Right lobe of liver (tissue), 4 donors: ENCODE measurements around the gene TEX10.

Source experiments
- CTCF ChIP-seq, 4 donors: fragments of 200-600 bp in 3 of 4; fragments of 450-650 bp in 1 of 4; IDR thresholded peaks; one replicate each; pipeline versions ENCODE4 v1.5.1 to v1.8.0; 2016 to 2022; ENCODE audit warnings: antibody characterized with exemption in 4 of 4, mild to moderate bottlenecking in 2 of 4
- POLR2A ChIP-seq: fragments of 450-650 bp; IDR thresholded peaks from one replicate; pipeline ENCODE4 v1.6.1; 2017; ENCODE audit warnings: antibody characterized with exemption, mild to moderate bottlenecking
- donor health status: DM: no; HTN: no; CAD: no.
- donor health status: DM: no; HTN: no; CAD: no.
- donor health status: DM: no; HTN: yes; CAD: no.

- TF ChIP-seq CTCF (IDR thresholded peaks at IDR 0.05), result no peak
- TF ChIP-seq POLR2A, result no peak
These were observed 85.5 kb downstream of the TEX10 start for GRCh38 chr9:100267211-100267610.
